Right lobe of liver (tissue), 6 donors: Measurements from ENCODE around the gene CPT2. TPM values are rescaled to one million over a fixed set of nuclear protein-coding genes. Genes with fewer than 3 reads are reported as not detected.

Experiments used
- ATAC-seq, 4 donors: fragments of 200-7000 bp; cut with Tn5 transposase; one replicate each; pipeline ENCODE4 v1.9.1; 2020; ENCODE audit warnings: mild to moderate bottlenecking in 4 of 4, moderate library complexity in 4 of 4
- DNase-seq, 3 donors: peaks; one replicate each; pipeline ENCODE4 v3.0.0-alpha.2; 2020
- H3K27ac ChIP-seq, 3 donors: fragments of 200-600 bp; one replicate each; pipeline ENCODE4 v1.8.0; 2022
- H3K27me3 ChIP-seq, 2 donors: fragments of 200-600 bp; one replicate each; pipeline ENCODE4 v1.8.0; 2022
- H3K36me3 ChIP-seq, 4 donors: fragments of 200-600 bp; sonication (generic) in 1 of 4; one replicate each; pipeline versions ENCODE4 v1.5.1 to v1.8.0; 2017 to 2022; ENCODE audit warnings: control low read depth in 1 of 4
- H3K4me1 ChIP-seq, 4 donors: fragments of 200-600 bp; sonication (generic) in 1 of 4; one replicate each; pipeline versions ENCODE4 v1.5.1 to v1.8.0; 2017 to 2022; ENCODE audit warnings: control low read depth in 1 of 4
- H3K4me3 ChIP-seq, 3 donors: fragments of 200-600 bp; one replicate each; pipeline ENCODE4 v1.8.0; 2022
- H3K9me3 ChIP-seq, 4 donors: fragments of 200-600 bp; sonication (generic) in 1 of 4; one replicate each; pipeline versions ENCODE4 v1.5.1 to v1.8.0; 2017 to 2022; ENCODE audit warnings: control low read depth in 1 of 4
- CTCF ChIP-seq, 4 donors: fragments of 200-600 bp in 3 of 4; fragments of 450-650 bp in 1 of 4; IDR thresholded peaks; one replicate each; pipeline versions ENCODE4 v1.5.1 to v1.8.0; 2016 to 2022; ENCODE audit warnings: antibody characterized with exemption in 4 of 4, mild to moderate bottlenecking in 2 of 4
- POLR2A ChIP-seq: fragments of 450-650 bp; IDR thresholded peaks from one replicate; pipeline ENCODE4 v1.6.1; 2017; ENCODE audit warnings: antibody characterized with exemption, mild to moderate bottlenecking
- WGBS: methylation state at CpG from one replicate; pipeline ENCODE4 v1.1.6; 2018; ENCODE audit warnings: low coverage, low lambda C conversion rate; ENCODE audit not compliant: insufficient coverage; ENCODE audit errors: missing lambda C conversion rate; 5-methylcytosine and 5-hydroxymethylcytosine counted together
- intact Hi-C, 2 donors: fragments of 100-400 bp; cut with DNase I; formaldehyde crosslinking; loops; one replicate each; pipeline versions ENCODE4 v1.11.2 to v1.14.1; 2022
- total RNA-seq, 6 experiments: library from RNA; depleted of rRNA in 2 of 6; stranded (reverse); fragments of >200 nt in 2 of 6; fragmentation: NEBNext Ultra II Directional in 3 of 6; extraction: Animal tissue kit (Norgen Biotek cat#: 25700) in 3 of 6; gene quantifications; one replicate each; pipeline versions ENCODE4 v1.1.0 to v1.2.4, GENCODE V29; 2016 to 2023
- donor health status: DM: no; HTN: yes; CAD: no.
- donor health status: DM: no; HTN: no; CAD: no.
- donor health status: DM: no; HTN: no; CAD: no.
- donor health status: DM: no; HTN: yes; CAD: no.
- donor health status: DM: no; HTN: yes; CAD: no.

The CPT2 gene
- total RNA-seq, 6 experiments from 2014 or later, result 37.6 to 108 (median 81.6) TPM

DNA sequence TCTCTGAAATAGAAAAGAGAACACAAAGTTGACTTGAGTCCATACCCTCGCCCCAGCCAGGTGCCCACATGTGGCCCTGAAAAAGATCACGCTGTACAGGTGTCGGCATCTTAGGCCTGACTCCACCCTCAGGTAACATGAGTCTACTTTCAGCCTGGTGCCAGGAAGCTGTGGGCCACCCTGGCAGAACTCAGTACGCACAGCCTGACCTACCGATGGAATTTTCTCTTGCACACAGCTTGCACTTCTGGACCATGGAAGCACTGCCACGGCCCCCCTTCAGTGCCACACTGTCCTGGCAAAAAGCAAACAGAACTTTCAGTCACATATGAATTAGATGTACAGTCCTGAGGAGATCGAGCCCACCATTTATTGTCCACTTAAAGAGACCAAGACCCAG is 21.6 kb downstream of the CPT2 start:
- Histone ChIP-seq H3K27ac (no peak overlapping the region), H3K4me3 (no peak overlapping the region)

DNA sequence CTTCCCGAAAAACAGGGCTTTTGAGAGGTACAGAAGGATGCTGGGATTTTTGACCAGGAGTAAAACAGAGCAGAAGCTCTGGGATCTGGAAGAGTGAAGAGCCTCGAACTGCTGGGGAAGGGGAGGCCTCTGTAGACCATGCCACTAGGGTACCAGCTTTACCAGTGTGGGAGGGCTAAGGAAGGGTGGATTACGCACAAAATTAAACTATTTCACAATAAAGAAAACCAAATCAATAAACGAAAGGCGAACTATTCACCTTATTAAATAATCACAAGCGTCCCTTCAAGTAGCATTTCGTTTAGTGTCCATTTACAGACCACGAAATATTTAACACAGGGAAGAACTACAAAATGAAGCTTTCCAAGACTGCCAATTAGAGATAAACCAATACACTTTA is 23.1 kb downstream of the CPT2 start:
- 13% methylated on average over 8 of the region's 8 CpGs for WGBS
- intact Hi-C loops, result no loop called here

More for the DNA sequence above, 21.6 kb downstream of the CPT2 start:
- H3K36me3 ChIP-seq, result peaks cover 0 to 34% (median 10%) of the 10 kb centered on the region in 4 donors
- intact Hi-C loops, result no loop called here
- TF ChIP-seq POLR2A (no peak), CTCF (IDR thresholded peaks at IDR 0.05) (no peak)
- 100% methylated on average over 1 of the region's 7 CpGs for WGBS
- H3K9me3 ChIP-seq, result no peaks in the 10 kb centered on the region
- ATAC-seq (no peak), DNase-seq (no peak)
- H3K4me1 ChIP-seq, result peaks cover 0 to 11% (median 2%) of the 10 kb centered on the region in 4 donors
- no peaks in the 10 kb centered on the region for H3K27me3 ChIP-seq

GRCh38 chr1:53220171-53220961 is 23.7 kb downstream of the CPT2 start, which contains the start of gene CZIB:
CZIB (minus strand) TSS chr1:53220634; CDS start chr1:53220575, 59 bp downstream.
- Histone ChIP-seq H3K4me3 (peak within 1 kb of the TSS; percentile 84 to 97 (median 92)), H3K9me3 (no peaks in the 10 kb centered on the region), H3K27me3 (no peaks in the 10 kb centered on the region), H3K36me3 (peaks cover 0 to 12% (median 0%) of the 10 kb centered on the region in 4 donors), H3K4me1 (peaks cover 0 to 11% (median 2%) of the 10 kb centered on the region in 4 donors), H3K27ac (peak within 1 kb of the TSS; percentile 93 to 97 (median 96))
- intact Hi-C loops, result no loop called here
- DNase-seq (peak; percentile 95 to 96 (median 96)), ATAC-seq (peak; percentile 92 to 95 (median 94))
- WGBS, result 0% methylated on average over 24 of the region's 61 CpGs
- TF ChIP-seq CTCF (IDR thresholded peaks at IDR 0.05) (no peak), POLR2A (peak; percentile 98)

More for the DNA sequence above, 23.1 kb downstream of the CPT2 start:
- ATAC-seq (no peak), DNase-seq (no peak)
- TF ChIP-seq CTCF (IDR thresholded peaks at IDR 0.05) (no peak), POLR2A (no peak)
- H3K4me3 ChIP-seq, result peak overlapping the region; percentile 84 to 97 (median 92)
- no peaks in the 10 kb centered on the region for H3K9me3 ChIP-seq
- peaks cover 0 to 11% (median 2%) of the 10 kb centered on the region in 4 donors for H3K4me1 ChIP-seq
- peaks cover 0 to 19% (median 0%) of the 10 kb centered on the region in 4 donors for H3K36me3 ChIP-seq
- H3K27ac ChIP-seq, result peak overlapping the region; percentile 93 to 97 (median 96)
- no peaks in the 10 kb centered on the region for H3K27me3 ChIP-seq

DNA sequence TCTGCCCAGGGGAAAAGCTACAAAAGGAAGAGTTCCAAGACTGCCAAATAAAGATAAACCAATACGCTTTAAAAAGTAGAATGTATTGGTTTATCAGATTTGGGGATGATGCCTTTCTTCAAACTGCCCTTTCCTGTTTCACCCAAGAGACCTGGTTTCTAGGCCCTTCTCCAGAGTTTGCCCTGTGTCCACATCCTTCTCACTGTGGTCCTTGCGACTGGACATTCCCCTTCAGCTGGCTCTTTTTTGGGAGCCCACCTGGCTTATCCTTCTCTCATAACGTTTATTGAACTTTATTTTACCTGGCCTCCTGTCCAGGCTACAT is 24.3 kb downstream of the CPT2 start:
- no peaks in the 10 kb centered on the region for H3K27me3 ChIP-seq
- peaks cover 0 to 11% (median 2%) of the 10 kb centered on the region in 4 donors for H3K4me1 ChIP-seq
- no peak for TF ChIP-seq POLR2A
- no peak for TF ChIP-seq CTCF (IDR thresholded peaks at IDR 0.05)
- H3K27ac ChIP-seq, result peak overlapping the region; percentile 93 to 97 (median 96)
- H3K4me3 ChIP-seq, result peak overlapping the region; percentile 84 to 97 (median 92)
- no peak for DNase-seq
- ATAC-seq, result no peak
- intact Hi-C loops, result no loop called here
- 59% methylated on average over 3 of the region's 3 CpGs for WGBS
- H3K36me3 ChIP-seq, result peaks cover 0 to 9% (median 0%) of the 10 kb centered on the region in 4 donors
- H3K9me3 ChIP-seq, result no peaks in the 10 kb centered on the region
